ENCODE results near the gene YWHAH. TPM values are rescaled to one million over a fixed set of nuclear protein-coding genes. Genes with fewer than 3 reads are reported as not detected.

YWHAH gene
- total and polyA plus RNA-seq, 4 donors = 26.1 to 75.0 (median 42.4) TPM

DNA sequence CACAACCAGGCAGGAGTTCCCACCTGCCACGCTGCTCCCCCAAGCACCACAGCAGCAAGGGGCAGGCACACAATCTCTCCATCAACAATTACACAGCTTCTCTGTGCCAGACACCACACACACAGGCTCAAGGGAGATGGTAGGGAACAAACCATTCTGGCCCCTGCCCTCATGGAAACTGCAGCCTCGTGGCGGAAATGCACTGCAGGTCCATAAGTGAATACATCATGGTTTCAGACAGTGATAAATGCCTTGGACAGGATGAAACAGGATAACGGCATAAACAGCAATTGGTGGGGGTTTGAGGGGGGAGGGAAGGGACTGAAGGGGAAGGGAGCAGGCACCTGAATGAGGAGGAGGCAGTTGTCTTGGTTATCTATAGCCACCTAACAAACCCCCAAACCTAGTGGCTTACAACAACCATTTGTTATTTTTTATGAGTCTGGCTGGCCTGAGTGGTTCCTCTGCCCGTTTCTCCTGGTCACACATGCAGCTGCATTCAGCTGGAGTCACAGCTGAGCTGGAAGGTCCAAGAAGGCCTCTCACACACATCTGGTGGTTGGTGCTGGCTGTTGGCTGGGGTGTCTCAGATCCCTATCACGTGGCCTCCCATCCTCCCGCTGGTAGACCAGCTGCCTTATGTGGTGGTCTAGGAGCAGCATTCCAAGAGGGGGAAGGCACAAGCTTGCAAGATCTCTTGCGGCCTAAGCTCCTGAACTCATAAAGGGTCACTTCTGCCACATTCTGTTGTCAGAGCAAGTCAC, 15.0 kb upstream of the YWHAH start:
- no peak for DNase-seq (ENCODE audit: low spot score)
- 82% methylated on average over 8 of the region's 8 CpGs for WGBS
- Histone ChIP-seq H3K27me3 (ENCODE audit: control insufficient read depth in 4 of 4, insufficient read depth in 4 of 4, low read length in 3 of 4) (no peaks in the 10 kb centered on the region), H3K9me3 (ENCODE audit: control insufficient read depth in 4 of 4, low read length in 3 of 4) (no peaks in the 10 kb centered on the region), H3K36me3 (ENCODE audit: control insufficient read depth in 4 of 4, insufficient read depth in 3 of 4, low read depth in 1 of 4, low read length in 3 of 4) (no peaks in the 10 kb centered on the region), H3K4me3 (ENCODE audit: low read depth in 1 of 3, low read length in 3 of 3) (no peak overlapping the region), H3K9ac (ENCODE audit: low read depth in 1 of 2, low read length in 2 of 2) (no peak overlapping the region), H3K27ac (ENCODE audit: low read depth in 1 of 2, low read length in 2 of 2) (no peak overlapping the region), H3K4me1 (ENCODE audit: control insufficient read depth in 4 of 4, insufficient read depth in 4 of 4, low read length in 3 of 4) (no peaks in the 10 kb centered on the region)
- TF ChIP-seq RAD21 (IDR thresholded peaks at IDR 0.05) (no peak), FOXA2 (IDR thresholded peaks at IDR 0.05) (no peak), HNF4G (IDR thresholded peaks at IDR 0.05) (no peak), GABPA (IDR thresholded peaks at IDR 0.05 in 1 of 2, conservative IDR thresholded peaks at IDR 0.05 in 1 of 2) (no peak), JUND (IDR thresholded peaks at IDR 0.05) (no peak), HNF4A (conservative IDR thresholded peaks at IDR 0.05) (no peak)
- TF ChIP-seq, protein P1, sequence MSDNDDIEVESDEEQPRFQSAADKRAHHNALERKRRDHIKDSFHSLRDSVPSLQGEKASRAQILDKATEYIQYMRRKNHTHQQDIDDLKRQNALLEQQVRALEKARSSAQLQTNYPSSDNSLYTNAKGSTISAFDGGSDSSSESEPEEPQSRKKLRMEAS (IDR thresholded peaks at IDR 0.05) = no peak

DNA sequence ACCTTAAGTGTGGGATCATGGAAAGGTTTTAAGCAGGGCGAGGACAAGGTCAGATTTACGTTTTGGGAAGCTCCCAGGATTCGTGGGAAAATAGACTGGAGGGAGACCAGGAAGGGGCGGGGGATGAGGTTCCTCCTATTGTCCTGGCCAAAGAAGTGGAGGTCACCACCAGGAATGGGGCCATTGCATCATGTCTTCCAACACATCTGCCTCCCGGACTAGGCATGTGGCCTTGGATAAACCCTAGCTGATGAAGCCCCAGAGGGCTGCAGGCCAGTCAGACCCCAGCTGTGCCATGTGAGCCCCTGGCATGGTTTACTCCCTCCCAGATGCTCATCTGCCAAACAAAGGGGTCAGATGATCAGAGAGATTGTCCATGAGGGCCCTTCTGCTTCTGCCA, 11.5 kb upstream of the YWHAH start:
- Histone ChIP-seq H3K4me3 (ENCODE audit: low read depth in 1 of 3, low read length in 3 of 3) (no peak overlapping the region), H3K9me3 (ENCODE audit: control insufficient read depth in 4 of 4, low read length in 3 of 4) (no peaks in the 10 kb centered on the region), H3K27ac (ENCODE audit: low read depth in 1 of 2, low read length in 2 of 2) (no peak overlapping the region), H3K4me1 (ENCODE audit: control insufficient read depth in 4 of 4, insufficient read depth in 4 of 4, low read length in 3 of 4) (no peaks in the 10 kb centered on the region), H3K36me3 (ENCODE audit: control insufficient read depth in 4 of 4, insufficient read depth in 3 of 4, low read depth in 1 of 4, low read length in 3 of 4) (no peaks in the 10 kb centered on the region), H3K27me3 (ENCODE audit: control insufficient read depth in 4 of 4, insufficient read depth in 4 of 4, low read length in 3 of 4) (no peaks in the 10 kb centered on the region), H3K9ac (ENCODE audit: low read depth in 1 of 2, low read length in 2 of 2) (no peak overlapping the region)
- WGBS = 78% methylated on average over 5 of the region's 5 CpGs
- DNase-seq (ENCODE audit: low spot score) = no peak
- TF ChIP-seq HNF4A (conservative IDR thresholded peaks at IDR 0.05) (no peak), RXRA (IDR thresholded peaks at IDR 0.05) (no peak), NR2F2 (IDR thresholded peaks at IDR 0.05) (no peak)
- TF ChIP-seq, protein P1 (IDR thresholded peaks at IDR 0.05) = no peak
- TF ChIP-seq, protein P2, sequence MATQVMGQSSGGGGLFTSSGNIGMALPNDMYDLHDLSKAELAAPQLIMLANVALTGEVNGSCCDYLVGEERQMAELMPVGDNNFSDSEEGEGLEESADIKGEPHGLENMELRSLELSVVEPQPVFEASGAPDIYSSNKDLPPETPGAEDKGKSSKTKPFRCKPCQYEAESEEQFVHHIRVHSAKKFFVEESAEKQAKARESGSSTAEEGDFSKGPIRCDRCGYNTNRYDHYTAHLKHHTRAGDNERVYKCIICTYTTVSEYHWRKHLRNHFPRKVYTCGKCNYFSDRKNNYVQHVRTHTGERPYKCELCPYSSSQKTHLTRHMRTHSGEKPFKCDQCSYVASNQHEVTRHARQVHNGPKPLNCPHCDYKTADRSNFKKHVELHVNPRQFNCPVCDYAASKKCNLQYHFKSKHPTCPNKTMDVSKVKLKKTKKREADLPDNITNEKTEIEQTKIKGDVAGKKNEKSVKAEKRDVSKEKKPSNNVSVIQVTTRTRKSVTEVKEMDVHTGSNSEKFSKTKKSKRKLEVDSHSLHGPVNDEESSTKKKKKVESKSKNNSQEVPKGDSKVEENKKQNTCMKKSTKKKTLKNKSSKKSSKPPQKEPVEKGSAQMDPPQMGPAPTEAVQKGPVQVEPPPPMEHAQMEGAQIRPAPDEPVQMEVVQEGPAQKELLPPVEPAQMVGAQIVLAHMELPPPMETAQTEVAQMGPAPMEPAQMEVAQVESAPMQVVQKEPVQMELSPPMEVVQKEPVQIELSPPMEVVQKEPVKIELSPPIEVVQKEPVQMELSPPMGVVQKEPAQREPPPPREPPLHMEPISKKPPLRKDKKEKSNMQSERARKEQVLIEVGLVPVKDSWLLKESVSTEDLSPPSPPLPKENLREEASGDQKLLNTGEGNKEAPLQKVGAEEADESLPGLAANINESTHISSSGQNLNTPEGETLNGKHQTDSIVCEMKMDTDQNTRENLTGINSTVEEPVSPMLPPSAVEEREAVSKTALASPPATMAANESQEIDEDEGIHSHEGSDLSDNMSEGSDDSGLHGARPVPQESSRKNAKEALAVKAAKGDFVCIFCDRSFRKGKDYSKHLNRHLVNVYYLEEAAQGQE (IDR thresholded peaks at IDR 0.05) = no peak

DNA sequence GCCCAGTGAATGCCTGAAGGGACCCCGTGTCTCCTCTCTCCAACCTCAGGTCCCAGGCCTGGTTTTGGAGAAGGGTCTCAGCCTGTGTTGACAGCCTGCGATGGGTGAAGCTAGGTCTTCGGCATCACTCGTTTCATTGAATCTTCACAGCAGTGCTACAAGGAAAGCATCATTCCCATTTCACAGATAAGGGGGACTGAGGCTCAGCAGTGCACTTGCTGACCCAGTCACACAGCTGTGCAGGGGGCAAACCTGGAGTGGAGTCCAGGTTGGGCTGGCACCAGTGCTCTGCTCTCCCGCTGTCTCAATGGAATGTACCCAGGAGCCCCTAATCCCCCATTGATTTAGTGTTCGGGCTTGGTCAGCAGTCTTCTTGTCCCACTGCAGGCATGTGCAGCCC, 10.9 kb upstream of the YWHAH start:
- H3K9me3 ChIP-seq (ENCODE audit: control insufficient read depth in 4 of 4, low read length in 3 of 4) = no peaks in the 10 kb centered on the region
- no peaks in the 10 kb centered on the region for H3K27me3 ChIP-seq (ENCODE audit: control insufficient read depth in 4 of 4, insufficient read depth in 4 of 4, low read length in 3 of 4)
- WGBS = 96% methylated on average over 6 of the region's 6 CpGs

More for the DNA sequence above, 10.9 kb upstream of the YWHAH start:
- Histone ChIP-seq H3K27ac (ENCODE audit: low read depth in 1 of 2, low read length in 2 of 2) (no peak overlapping the region), H3K4me3 (ENCODE audit: low read depth in 1 of 3, low read length in 3 of 3) (no peak overlapping the region), H3K9ac (ENCODE audit: low read depth in 1 of 2, low read length in 2 of 2) (no peak overlapping the region), H3K36me3 (ENCODE audit: control insufficient read depth in 4 of 4, insufficient read depth in 3 of 4, low read depth in 1 of 4, low read length in 3 of 4) (no peaks in the 10 kb centered on the region), H3K4me1 (ENCODE audit: control insufficient read depth in 4 of 4, insufficient read depth in 4 of 4, low read length in 3 of 4) (no peaks in the 10 kb centered on the region)
- DNase-seq (ENCODE audit: low spot score) = no peak
- TF ChIP-seq, protein P3, sequence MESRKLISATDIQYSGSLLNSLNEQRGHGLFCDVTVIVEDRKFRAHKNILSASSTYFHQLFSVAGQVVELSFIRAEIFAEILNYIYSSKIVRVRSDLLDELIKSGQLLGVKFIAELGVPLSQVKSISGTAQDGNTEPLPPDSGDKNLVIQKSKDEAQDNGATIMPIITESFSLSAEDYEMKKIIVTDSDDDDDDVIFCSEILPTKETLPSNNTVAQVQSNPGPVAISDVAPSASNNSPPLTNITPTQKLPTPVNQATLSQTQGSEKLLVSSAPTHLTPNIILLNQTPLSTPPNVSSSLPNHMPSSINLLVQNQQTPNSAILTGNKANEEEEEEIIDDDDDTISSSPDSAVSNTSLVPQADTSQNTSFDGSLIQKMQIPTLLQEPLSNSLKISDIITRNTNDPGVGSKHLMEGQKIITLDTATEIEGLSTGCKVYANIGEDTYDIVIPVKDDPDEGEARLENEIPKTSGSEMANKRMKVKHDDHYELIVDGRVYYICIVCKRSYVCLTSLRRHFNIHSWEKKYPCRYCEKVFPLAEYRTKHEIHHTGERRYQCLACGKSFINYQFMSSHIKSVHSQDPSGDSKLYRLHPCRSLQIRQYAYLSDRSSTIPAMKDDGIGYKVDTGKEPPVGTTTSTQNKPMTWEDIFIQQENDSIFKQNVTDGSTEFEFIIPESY (IDR thresholded peaks at IDR 0.05) = no peak
- TF ChIP-seq, protein P4, sequence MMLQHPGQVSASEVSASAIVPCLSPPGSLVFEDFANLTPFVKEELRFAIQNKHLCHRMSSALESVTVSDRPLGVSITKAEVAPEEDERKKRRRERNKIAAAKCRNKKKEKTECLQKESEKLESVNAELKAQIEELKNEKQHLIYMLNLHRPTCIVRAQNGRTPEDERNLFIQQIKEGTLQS (IDR thresholded peaks at IDR 0.05) = no peak
